GM06990 (cell line): ENCODE measurements around the gene GRID1.

Source experiments
- DNase-seq: peaks from one replicate; pipeline ENCODE4 v3.0.0-alpha.2; 2011; ENCODE audit not compliant: insufficient read length; ENCODE audit errors: extremely low read depth
- H3K27me3 ChIP-seq: replicated peaks from 2 replicates; pipeline ENCODE4 v1.6.0; 2011; ENCODE audit warnings: low read length; ENCODE audit not compliant: control insufficient read depth, insufficient read depth
- H3K36me3 ChIP-seq: 2 replicates; pipeline ENCODE4 v1.5.1; 2011; ENCODE audit warnings: low read length; ENCODE audit not compliant: control insufficient read depth, insufficient read depth
- H3K4me3 ChIP-seq: replicated peaks from 2 replicates; pipeline ENCODE4 v1.5.1; 2011; ENCODE audit warnings: low read depth, mild to moderate bottlenecking, control low read depth, low read length
- CTCF ChIP-seq: IDR thresholded peaks from 2 replicates; pipeline ENCODE4 v1.5.1; 2011; ENCODE audit warnings: low read length, control low read depth, mild to moderate bottlenecking, inconsistent platforms; ENCODE audit not compliant: insufficient read depth, poor library complexity, severe bottlenecking

The GRID1 gene

GRCh38 chr10:86231796-86232560 is 134.6 kb downstream of the GRID1 start:
- Histone ChIP-seq H3K27me3 (no peaks in the 10 kb centered on the region; the same call in none of the 2 replicates), H3K36me3 (no peaks in the 10 kb centered on the region), H3K4me3 (no peak overlapping the region)
- no peak for DNase-seq
- TF ChIP-seq CTCF = no peak

- Histone ChIP-seq H3K4me3 (no peak overlapping the region), H3K36me3 (no peaks in the 10 kb centered on the region), H3K27me3 (no peaks in the 10 kb centered on the region; the same call in none of the 2 replicates)
- no peak for TF ChIP-seq CTCF
- no peak for DNase-seq
Observed at GRCh38 chr10:86230557-86231180, 135.9 kb downstream of the GRID1 start.

- Histone ChIP-seq H3K4me3 (no peak overlapping the region), H3K27me3 (no peaks in the 10 kb centered on the region; the same call in none of the 2 replicates), H3K36me3 (no peaks in the 10 kb centered on the region)
- no peak for DNase-seq
- TF ChIP-seq CTCF = no peak
Observed at GRCh38 chr10:86229811-86230556, 136.6 kb downstream of the GRID1 start.

DNA sequence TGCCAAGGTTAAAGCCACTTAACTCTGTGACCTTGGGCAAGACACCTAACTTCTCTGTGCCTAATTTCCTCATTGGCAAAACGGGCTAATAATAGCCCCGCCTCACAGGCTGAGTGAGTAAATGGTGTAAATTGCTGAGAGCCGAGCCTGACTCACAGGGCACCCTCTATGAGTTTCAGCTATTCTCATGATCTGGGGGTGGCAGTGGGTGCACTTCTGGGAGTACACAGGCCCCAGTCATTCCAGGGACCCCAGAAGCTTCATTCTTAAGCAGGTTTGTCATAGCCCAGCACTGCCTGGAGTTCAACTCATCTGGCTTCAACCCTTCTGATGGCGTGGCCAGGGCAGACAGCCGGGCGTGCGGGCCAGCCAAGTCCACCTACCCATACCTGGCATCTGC is 137.2 kb downstream of the GRID1 start:
- no peak for DNase-seq
- no peak for TF ChIP-seq CTCF
- H3K36me3 ChIP-seq = no peaks in the 10 kb centered on the region
- no peaks in the 10 kb centered on the region; the same call in 1 of the 2 replicates for H3K27me3 ChIP-seq
- no peak overlapping the region for H3K4me3 ChIP-seq

- Histone ChIP-seq H3K36me3 (no peaks in the 10 kb centered on the region), H3K4me3 (no peak overlapping the region), H3K27me3 (no peaks in the 10 kb centered on the region; the same call in none of the 2 replicates)
- no peak for DNase-seq
- TF ChIP-seq CTCF = no peak
Observed at GRCh38 chr10:86227501-86228258, 138.9 kb downstream of the GRID1 start.
